ENCODE results near the gene MUTYH.

Gene MUTYH

DNA sequence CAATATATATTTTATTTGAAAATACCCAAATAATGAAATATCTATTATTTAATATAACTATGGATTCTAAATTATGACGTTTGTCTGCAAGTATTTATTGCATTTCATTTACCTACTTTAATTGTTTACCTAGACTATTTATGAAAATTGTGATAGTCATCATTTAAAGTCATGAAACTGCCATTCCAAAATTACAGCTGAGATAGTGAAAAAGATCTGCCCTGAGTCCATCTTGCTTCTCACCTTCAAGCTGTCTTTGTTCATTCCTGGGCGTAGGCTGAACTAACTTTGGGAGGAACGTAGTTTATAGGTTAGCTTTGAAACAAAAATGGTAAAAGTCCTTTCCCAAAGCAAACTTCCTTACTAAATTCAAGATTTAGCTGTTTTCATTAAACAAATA lies 26.0 kb downstream of the MUTYH start:
- TF ChIP-seq, protein P1, sequence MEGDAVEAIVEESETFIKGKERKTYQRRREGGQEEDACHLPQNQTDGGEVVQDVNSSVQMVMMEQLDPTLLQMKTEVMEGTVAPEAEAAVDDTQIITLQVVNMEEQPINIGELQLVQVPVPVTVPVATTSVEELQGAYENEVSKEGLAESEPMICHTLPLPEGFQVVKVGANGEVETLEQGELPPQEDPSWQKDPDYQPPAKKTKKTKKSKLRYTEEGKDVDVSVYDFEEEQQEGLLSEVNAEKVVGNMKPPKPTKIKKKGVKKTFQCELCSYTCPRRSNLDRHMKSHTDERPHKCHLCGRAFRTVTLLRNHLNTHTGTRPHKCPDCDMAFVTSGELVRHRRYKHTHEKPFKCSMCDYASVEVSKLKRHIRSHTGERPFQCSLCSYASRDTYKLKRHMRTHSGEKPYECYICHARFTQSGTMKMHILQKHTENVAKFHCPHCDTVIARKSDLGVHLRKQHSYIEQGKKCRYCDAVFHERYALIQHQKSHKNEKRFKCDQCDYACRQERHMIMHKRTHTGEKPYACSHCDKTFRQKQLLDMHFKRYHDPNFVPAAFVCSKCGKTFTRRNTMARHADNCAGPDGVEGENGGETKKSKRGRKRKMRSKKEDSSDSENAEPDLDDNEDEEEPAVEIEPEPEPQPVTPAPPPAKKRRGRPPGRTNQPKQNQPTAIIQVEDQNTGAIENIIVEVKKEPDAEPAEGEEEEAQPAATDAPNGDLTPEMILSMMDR (IDR thresholded peaks at IDR 0.05; ENCODE audit: control insufficient read depth, insufficient read depth, low read depth, low read length, missing control alignments), result no peak
- no peak overlapping the region for H3K4me3 ChIP-seq (ENCODE audit: control insufficient read depth, low read depth, low read length)
- DNase-seq (ENCODE audit: low read depth), result no peak

DNA sequence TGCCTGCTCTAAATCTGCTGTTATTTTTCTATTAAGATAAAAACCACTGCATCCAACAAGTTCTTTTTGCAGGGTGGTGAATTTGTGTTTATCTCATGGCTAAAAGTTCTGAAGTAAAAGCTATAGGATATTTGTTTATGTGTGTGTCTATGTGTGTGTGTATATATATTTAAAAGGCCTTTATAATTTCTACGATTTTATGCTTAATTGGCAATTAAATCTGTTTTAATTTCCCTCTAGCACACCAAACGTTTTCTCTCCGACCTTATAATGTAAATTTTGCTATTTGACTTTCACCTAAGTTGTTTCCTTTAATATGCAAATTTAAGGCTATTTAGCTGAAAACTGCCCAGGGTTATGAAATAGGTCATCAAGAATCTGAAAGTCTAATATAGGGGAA lies 33.3 kb downstream of the MUTYH start:
- H3K4me3 ChIP-seq (ENCODE audit: control insufficient read depth, low read depth, low read length), result no peak overlapping the region
- no peak for DNase-seq (ENCODE audit: low read depth)
- TF ChIP-seq, protein P1 (IDR thresholded peaks at IDR 0.05; ENCODE audit: control insufficient read depth, insufficient read depth, low read depth, low read length, missing control alignments), result no peak

DNA sequence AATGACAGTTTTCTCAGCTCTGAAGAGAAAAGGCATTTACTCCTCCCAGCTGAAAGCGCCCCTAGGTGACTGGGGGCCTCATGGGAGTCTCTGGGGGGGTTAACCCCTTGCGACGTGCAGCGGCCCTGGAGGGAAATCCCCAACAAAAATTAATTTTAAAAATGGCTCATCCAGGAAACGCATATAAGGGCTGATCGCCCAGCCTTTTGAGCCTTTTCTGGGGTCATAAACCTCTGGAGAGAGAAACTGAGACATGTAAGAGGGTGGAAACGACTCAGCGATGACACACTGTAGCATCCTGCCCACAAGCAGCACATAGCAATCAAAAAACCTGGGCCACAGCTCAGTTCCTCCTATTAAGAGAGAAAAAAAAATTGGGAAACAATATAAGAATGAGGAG lies 33.9 kb downstream of the MUTYH start:
- peak; percentile 7 for DNase-seq (ENCODE audit: low read depth)
- no peak overlapping the region for H3K4me3 ChIP-seq (ENCODE audit: control insufficient read depth, low read depth, low read length)
- TF ChIP-seq, protein P1 (IDR thresholded peaks at IDR 0.05; ENCODE audit: control insufficient read depth, insufficient read depth, low read depth, low read length, missing control alignments), result no peak

DNA sequence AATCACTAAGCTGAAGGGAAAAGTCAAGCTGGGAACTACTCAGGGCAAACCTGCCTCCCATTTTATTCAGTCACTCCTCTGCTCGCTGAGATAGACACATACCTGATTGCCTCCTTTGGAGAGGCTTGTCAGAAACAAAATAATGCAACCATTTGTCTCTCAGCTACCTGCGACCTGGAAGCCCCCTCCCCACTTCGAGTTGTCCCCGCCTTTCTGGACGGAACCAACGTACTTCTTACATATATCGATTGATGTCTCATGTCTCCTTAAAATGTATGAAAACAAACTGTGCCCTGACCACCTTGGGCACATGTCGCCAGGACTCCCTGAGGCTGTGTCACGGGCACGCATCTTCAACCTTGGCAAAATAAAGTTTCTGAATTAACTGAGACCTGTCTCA lies 35.0 kb downstream of the MUTYH start:
- no peak for DNase-seq (ENCODE audit: low read depth)
- TF ChIP-seq, protein P1 (IDR thresholded peaks at IDR 0.05; ENCODE audit: control insufficient read depth, insufficient read depth, low read depth, low read length, missing control alignments), result no peak
- H3K4me3 ChIP-seq (ENCODE audit: control insufficient read depth, low read depth, low read length), result no peak overlapping the region

DNA sequence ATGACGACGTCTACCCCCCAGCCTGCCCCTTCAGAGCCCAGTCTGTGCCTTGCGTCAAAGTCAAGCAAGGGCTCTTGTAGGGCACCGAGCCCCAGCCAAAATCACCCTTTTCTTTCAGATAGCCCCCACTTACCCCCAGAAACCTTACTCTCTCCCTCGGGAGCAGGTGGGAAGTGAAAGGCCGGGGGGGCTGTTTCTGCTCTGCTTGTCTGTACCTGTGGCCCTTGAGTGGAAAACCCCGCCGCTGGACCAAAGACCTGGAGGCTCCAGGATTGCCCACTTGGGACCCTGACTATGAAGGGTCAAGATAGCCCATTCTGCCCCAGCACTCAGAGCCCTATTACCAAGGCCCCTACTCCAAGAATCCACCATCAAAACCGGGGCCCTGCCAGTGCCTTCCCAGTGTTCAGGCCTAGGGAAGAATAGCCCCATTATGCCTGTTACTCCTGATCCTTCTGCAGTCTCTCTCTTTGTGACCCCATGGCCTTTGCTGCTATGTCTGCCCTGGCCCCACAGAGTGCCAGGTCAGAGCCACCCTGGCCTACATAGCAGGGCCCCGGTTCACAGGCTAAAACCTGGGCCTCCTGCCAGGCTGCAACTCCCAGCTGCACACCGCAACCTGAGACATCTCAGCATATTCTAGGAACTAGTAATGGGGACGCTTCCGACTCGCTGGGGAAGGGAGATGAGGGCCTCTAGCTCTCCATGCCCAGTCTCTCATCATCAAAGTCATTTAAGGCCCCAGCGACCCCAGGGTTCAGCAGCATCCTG lies 35.7 kb downstream of the MUTYH start:
- DNase-seq (ENCODE audit: low read depth), result no peak
- TF ChIP-seq, protein P1 (IDR thresholded peaks at IDR 0.05; ENCODE audit: control insufficient read depth, insufficient read depth, low read depth, low read length, missing control alignments), result no peak

DNA sequence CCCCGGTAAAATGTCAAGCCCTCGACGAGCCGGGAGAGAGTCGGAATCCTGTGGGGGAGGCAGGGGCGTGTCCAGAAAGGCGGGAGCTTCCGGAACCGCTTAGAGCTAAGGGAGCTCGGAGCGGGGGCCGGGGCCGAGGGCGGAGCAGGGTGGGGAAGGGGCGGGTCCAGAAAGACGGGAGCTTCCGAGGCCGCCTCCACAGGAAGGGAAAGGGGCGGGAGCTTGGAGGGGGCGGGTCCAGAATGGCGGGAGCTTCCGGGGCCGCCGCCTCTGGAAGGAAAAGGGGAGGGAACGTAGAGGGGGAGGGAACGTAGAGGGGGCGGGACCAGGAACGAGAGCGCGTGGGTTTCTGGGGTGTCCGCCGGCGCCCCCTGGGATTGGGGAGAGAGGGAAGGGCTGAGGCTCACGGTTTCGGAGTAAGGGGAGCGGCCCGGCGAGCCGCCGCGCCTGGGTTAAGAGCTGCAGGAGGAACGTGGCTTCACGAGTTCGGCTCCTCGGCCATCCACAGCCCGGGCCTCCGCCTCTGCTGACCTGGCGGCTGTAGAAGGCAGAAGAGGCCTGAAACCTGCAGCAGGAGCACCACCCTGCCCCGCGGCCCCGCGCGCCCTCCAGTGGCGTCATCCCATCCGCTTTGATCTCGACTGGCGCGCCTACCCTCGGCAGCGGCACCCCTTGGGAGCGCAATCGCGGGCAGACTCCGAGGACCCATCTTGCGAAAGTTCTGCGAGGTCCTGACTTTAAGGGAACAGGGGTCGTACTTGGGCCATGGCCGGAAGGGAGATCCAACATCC lies 36.5 kb downstream of the MUTYH start:
- TF ChIP-seq, protein P1 (IDR thresholded peaks at IDR 0.05; ENCODE audit: control insufficient read depth, insufficient read depth, low read depth, low read length, missing control alignments), result peak; percentile 63

More for the DNA sequence above, 35.7 kb downstream of the MUTYH start:
- peak overlapping the region; percentile 62 for H3K4me3 ChIP-seq (ENCODE audit: control insufficient read depth, low read depth, low read length)

More for the DNA sequence above, 36.5 kb downstream of the MUTYH start:
- H3K4me3 ChIP-seq (ENCODE audit: control insufficient read depth, low read depth, low read length), result peak overlapping the region; percentile 62
- DNase-seq (ENCODE audit: low read depth), result peak; percentile 87

All from AG09309 (cell line).